Activated CD8-positive, alpha-beta memory T cell treated with anti-CD3 and anti-CD28 coated beads, Interleukin-2, amount 50 U/mL, for 4 hours (primary cell): Measurements from ENCODE around the gene SPATA13.
"Not testable (repeated sequence)": the region's sequence is repeated elsewhere in the genome, so short reads cannot be mapped to it uniquely, and the experiment has no call there.

ENCODE experiments used
- DNase-seq: peaks from one replicate; pipeline ENCODE4 v3.0.0-alpha.2; 2020

SPATA13 gene

GRCh38 chr13:24203273-24203672, 42.8 kb downstream of the SPATA13 start:
- no peak for DNase-seq

- no peak for DNase-seq
These were observed 43.3 kb downstream of the SPATA13 start for GRCh38 chr13:24203811-24204210.

GRCh38 chr13:24205076-24205475, 44.6 kb downstream of the SPATA13 start:
- not testable (repeated sequence) for DNase-seq

- no peak for DNase-seq
These were observed 47.5 kb downstream of the SPATA13 start for GRCh38 chr13:24207841-24208667.

- DNase-seq: no peak
These were observed 48.6 kb downstream of the SPATA13 start for GRCh38 chr13:24209138-24209537.

- DNase-seq: no peak
These were observed 51.7 kb downstream of the SPATA13 start for GRCh38 chr13:24212254-24212653.

- DNase-seq: no peak
These were observed 52.2 kb downstream of the SPATA13 start for GRCh38 chr13:24212674-24213073.

GRCh38 chr13:24213932-24214331, 53.4 kb downstream of the SPATA13 start:
- DNase-seq: no peak

- DNase-seq: no peak
These were observed 54.0 kb downstream of the SPATA13 start for GRCh38 chr13:24214528-24214927.

GRCh38 chr13:24215126-24215525, 54.6 kb downstream of the SPATA13 start:
- no peak for DNase-seq

- no peak for DNase-seq
These were observed 55.2 kb downstream of the SPATA13 start for GRCh38 chr13:24215732-24216131.

- no peak for DNase-seq
These were observed 55.7 kb downstream of the SPATA13 start for GRCh38 chr13:24216176-24216575.

GRCh38 chr13:24216779-24217178, 56.3 kb downstream of the SPATA13 start:
- DNase-seq: not testable (repeated sequence)

- DNase-seq: no peak
These were observed 57.2 kb downstream of the SPATA13 start for GRCh38 chr13:24217601-24218281.

GRCh38 chr13:24218338-24218737, 57.8 kb downstream of the SPATA13 start:
- DNase-seq: no peak

GRCh38 chr13:24218977-24219376, 58.5 kb downstream of the SPATA13 start:
- DNase-seq: no peak

- DNase-seq: peak; percentile 42
These were observed 59.7 kb downstream of the SPATA13 start for GRCh38 chr13:24220086-24220703.

- DNase-seq: no peak
These were observed 60.5 kb downstream of the SPATA13 start for GRCh38 chr13:24221007-24221406.

- no peak for DNase-seq
These were observed 62.2 kb downstream of the SPATA13 start for GRCh38 chr13:24222756-24223155.

GRCh38 chr13:24223341-24224231, 63.1 kb downstream of the SPATA13 start:
- DNase-seq: no peak

- no peak for DNase-seq
These were observed 63.7 kb downstream of the SPATA13 start for GRCh38 chr13:24224232-24224680.

- DNase-seq: no peak
These were observed 64.5 kb downstream of the SPATA13 start for GRCh38 chr13:24225062-24225461.

- no peak for DNase-seq
These were observed 65.4 kb downstream of the SPATA13 start for GRCh38 chr13:24225930-24226329.
